Retinal pigment epithelial cell (primary cell): ENCODE data around the gene TMEM51.

ENCODE experiments used
- DNase-seq: peaks from one replicate; pipeline ENCODE4 v3.0.0-alpha.2; 2010; ENCODE audit warnings: low read depth
- H3K4me3 ChIP-seq: 2 replicates; pipeline ENCODE4 v1.5.1; 2011; ENCODE audit warnings: mild to moderate bottlenecking, low read length, control low read depth, moderate library complexity
- CTCF ChIP-seq: conservative IDR thresholded peaks from 2 replicates; pipeline ENCODE4 v1.5.1; 2011; ENCODE audit warnings: low read depth, low read length, control low read depth, inconsistent platforms

The TMEM51 gene

DNA sequence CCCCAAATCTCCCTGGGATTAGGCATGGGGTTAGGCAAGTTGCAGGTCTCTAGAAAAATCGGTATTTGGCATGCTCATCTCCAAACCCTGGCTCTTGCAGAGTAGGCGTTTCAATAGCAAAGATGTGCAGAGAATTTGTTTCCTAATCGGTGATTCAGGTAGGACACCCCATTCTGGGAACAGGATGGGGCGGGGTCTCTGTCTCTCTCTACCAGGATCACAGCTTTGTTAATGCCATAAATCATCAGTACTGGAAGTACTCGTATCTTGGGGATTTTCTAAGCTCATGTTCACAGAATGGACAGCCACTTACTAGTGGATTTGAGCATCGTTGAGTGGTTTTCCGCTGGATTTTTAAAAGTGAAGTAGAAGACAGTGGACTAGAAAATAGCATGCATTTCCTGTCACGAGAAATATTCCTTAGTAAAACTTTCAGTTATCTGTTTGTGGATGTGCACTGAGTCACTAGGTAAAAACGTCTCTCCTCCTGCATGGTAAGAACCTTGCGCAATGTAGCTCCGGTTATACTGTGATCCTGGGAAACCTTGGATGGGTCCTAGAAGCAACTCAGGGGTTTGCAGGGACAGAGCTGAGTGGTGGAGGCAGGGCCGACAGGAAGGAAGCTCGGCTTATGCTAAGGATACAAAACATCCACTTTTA, 5.1 kb downstream of the TMEM51 start:
- H3K4me3 ChIP-seq: no peak overlapping the region
- TF ChIP-seq CTCF: no peak
- DNase-seq: no peak

DNA sequence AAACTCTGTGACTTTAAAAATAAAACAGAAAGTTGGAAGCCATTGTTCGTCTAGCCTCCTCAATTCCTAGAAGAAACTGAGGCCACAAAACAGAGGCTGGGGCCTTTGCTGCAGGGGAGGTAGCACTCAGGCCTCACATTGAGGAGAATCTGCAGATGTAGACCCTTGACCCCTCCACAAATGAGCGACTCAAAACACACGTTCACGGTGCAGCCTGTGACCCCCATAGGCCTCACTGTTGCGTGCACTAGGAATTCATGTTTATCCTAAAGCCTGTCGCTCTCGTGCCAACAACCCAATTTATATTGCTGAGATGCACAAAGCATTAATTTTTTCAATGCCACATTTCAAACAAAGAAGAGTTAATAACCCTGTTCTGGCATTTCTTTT, 5.6 kb downstream of the TMEM51 start:
- DNase-seq: no peak
- no peak for TF ChIP-seq CTCF
- no peak overlapping the region for H3K4me3 ChIP-seq

DNA sequence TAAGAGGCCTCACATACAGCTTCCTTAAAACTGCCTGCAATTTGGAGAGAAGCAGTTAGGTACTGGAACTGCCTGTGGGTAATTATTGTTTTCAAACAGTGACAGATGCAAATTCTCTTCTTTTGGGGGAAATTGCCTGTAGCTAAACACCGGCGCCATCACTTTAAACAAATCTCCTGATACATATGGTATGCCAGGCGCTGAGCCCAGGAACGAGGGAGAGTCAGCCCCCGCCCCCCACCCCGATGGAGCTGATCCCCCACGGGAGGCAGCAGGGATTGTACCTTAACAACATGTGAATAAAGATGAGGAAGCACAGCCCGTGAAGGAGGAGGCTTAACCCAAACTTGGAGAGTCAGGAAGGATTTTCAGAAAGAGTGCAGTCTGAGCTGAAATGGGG, 7.1 kb downstream of the TMEM51 start:
- no peak overlapping the region for H3K4me3 ChIP-seq
- TF ChIP-seq CTCF: no peak
- no peak for DNase-seq

- H3K4me3 ChIP-seq: no peak overlapping the region
- no peak for DNase-seq
- no peak for TF ChIP-seq CTCF
These were observed 13.8 kb downstream of the TMEM51 start for GRCh38 chr1:15167386-15167785.

DNA sequence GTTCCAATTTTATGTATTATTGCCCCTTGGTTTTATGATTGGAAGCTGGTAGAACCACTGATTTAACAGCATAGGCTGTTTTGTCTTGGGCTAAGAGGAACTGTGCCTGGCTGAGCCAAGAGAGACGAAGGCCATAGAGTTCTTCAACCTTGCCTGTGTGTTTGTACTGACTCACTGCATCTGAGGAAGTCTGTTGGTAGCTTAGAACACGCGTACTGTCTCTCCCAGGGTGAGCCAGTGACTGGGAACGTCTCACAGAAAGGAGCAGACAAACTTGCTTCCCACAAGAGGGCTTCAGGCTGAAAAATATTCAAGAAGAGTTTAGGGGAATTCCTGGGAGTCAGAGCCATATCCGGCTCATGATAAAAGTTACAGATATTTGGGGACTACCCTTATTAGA, 14.9 kb downstream of the TMEM51 start:
- no peak for TF ChIP-seq CTCF
- H3K4me3 ChIP-seq: no peak overlapping the region
- no peak for DNase-seq

DNA sequence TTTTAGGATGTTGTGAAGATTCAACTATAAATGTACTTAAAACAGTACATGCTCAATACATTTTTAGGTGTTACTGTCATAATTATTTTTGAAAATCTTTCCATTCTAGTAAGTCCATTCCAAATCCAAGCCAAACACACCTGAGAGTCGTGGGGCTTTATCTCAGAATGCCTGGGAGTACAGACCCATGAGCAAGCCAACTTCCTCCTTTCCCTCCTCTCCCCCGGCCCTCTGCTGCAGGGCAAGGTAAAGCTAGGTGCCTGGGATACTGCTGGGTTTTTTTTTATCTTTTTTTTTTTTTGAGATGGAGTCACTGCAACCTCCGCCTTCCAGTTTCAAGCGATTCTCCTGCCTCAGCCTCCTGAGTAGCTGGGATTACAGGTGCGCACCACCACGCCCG, 16.5 kb downstream of the TMEM51 start:
- no peak for DNase-seq
- H3K4me3 ChIP-seq: no peak overlapping the region
- TF ChIP-seq CTCF: no peak

DNA sequence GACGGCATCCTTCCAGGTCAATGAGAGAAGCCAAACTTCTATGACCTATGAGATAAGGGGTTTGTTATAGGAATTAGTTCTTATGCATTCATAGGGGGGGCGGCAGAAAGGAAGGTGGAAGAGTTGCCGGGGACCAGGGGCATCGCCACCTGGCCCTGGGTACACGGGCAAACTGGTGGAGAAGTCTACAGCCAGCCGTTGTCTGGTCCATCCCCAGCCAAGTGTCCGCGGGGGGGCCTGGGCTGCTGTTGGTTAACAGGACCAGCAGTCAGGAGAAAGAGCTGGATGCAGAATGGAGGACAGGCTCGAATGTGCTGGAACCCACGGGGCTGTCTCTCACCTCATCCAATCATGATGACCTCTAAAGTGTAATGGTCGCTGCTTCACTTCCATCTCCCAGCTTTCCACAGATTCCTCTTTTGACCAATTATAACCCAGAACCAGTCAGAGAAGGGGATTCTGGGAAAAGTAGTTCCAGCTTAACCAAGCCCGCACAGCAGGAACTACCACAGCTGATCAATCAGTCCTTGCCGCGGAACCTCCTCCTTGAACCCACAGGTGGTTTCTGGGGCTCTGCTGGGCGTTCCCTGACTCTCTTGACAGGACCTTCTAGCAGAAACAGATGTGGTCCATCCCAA, 17.8 kb downstream of the TMEM51 start:
- DNase-seq: no peak
- no peak overlapping the region for H3K4me3 ChIP-seq
- TF ChIP-seq CTCF: no peak
